H1 (cell line): ENCODE data around the gene NRXN3. TPM values are rescaled to one million over a fixed set of nuclear protein-coding genes. Genes with fewer than 3 reads are reported as not detected.

ENCODE experiments used
- CTCF ChIA-PET: fragments of 300-600 bp; sonication (Branson Sonifier 250); formaldehyde crosslinking; loops from one replicate; lab custom pipeline; 2021; ENCODE audit not compliant: partially characterized antibody; lab: Charles Lee
- POLR2A ChIA-PET: fragments of 300-600 bp; sonication (Branson Sonifier 250); formaldehyde crosslinking; loops from one replicate; lab custom pipeline; 2021; ENCODE audit warnings: inconsistent platforms; ENCODE audit not compliant: partially characterized antibody; lab: Charles Lee
- DNase-seq, 2 experiments: peaks; one replicate each; pipeline versions ENCODE4 v3.0.0 to v3.0.0-alpha.2; 2010 to 2022; ENCODE audit warnings: low spot score in 2 of 2, low read depth in 1 of 2, mixed read lengths in 1 of 2
- FAIRE-seq: peaks from 2 replicates; lab custom pipeline; 2011; peaks lifted over from hg19 to GRCh38; lab: Jason Lieb, UNC
- H2AFZ ChIP-seq: 2 replicates; pipeline ENCODE4 v1.8.1; 2012; ENCODE audit warnings: low read length, inconsistent platforms
- H2AK5ac ChIP-seq: 2 replicates; pipeline ENCODE4 v1.6.1; 2013; ENCODE audit warnings: low read depth, low read length
- H2BK120ac ChIP-seq: replicated peaks from 2 replicates; pipeline ENCODE3; 2013; ENCODE audit warnings: low read depth, low read length, inconsistent platforms
- H2BK12ac ChIP-seq: 2 replicates; pipeline ENCODE4 v1.6.1; 2013; ENCODE audit warnings: low read depth, low read length
- H2BK15ac ChIP-seq: 2 replicates; pipeline ENCODE4 v1.6.1; 2013; ENCODE audit warnings: low read length
- H2BK20ac ChIP-seq: 2 replicates; pipeline ENCODE4 v1.6.1; 2013; ENCODE audit warnings: low read length
- H2BK5ac ChIP-seq: 2 replicates; pipeline ENCODE4 v1.6.1; 2013; ENCODE audit warnings: low read depth, low read length
- H3K14ac ChIP-seq: 2 replicates; pipeline ENCODE4 v1.6.1; 2013; ENCODE audit warnings: inconsistent platforms; ENCODE audit not compliant: insufficient read length
- H3K18ac ChIP-seq: 2 replicates; pipeline ENCODE4 v1.6.1; 2013; ENCODE audit warnings: low read length; ENCODE audit errors: extremely low read depth
- H3K23ac ChIP-seq: 2 replicates; pipeline ENCODE4 v1.6.1; 2013; ENCODE audit warnings: inconsistent platforms; ENCODE audit not compliant: insufficient read length
- H3K23me2 ChIP-seq: 2 replicates; pipeline ENCODE4 v1.6.1; 2013; ENCODE audit warnings: low read depth, low read length
- H3K27ac ChIP-seq: 2 replicates; pipeline ENCODE4 v1.6.1; 2011; ENCODE audit warnings: low read depth, low read length, inconsistent platforms
- H3K27me3 ChIP-seq, 4 experiments: replicated peaks in 1 of 4; 1 replicate in 1 of 4; 2 replicates in 3 of 4; pipeline versions ENCODE4 v1.6.1 to v1.8.1; 2011 to 2013; ENCODE audit warnings: low read length in 3 of 4, mild to moderate bottlenecking in 3 of 4, inconsistent platforms in 2 of 4, mixed read lengths in 2 of 4, moderate library complexity in 1 of 4; ENCODE audit not compliant: control insufficient read depth in 3 of 4, insufficient read depth in 3 of 4; ENCODE audit errors: extremely low read depth in 1 of 4
- H3K36me3 ChIP-seq, 4 experiments: 2 replicates each; pipeline versions ENCODE4 v1.6.1 to v1.8.1; 2011 to 2013; ENCODE audit warnings: mild to moderate bottlenecking in 4 of 4, low read length in 3 of 4, moderate library complexity in 2 of 4, control low read depth in 1 of 4, inconsistent platforms in 1 of 4; ENCODE audit not compliant: insufficient read depth in 4 of 4, control insufficient read depth in 2 of 4
- H3K4ac ChIP-seq: replicated peaks from 2 replicates; pipeline ENCODE3; 2013; ENCODE audit warnings: low read length, low read depth, mixed read lengths, inconsistent platforms; ENCODE audit not compliant: insufficient read length
- H3K4me1 ChIP-seq, 4 experiments: replicated peaks in 1 of 4; 1 replicate in 1 of 4; 2 replicates in 3 of 4; pipeline versions ENCODE4 v1.6.1 to v1.8.1; 2011 to 2013; ENCODE audit warnings: low read length in 3 of 4, inconsistent platforms in 2 of 4, mixed read lengths in 1 of 4; ENCODE audit not compliant: insufficient read depth in 4 of 4, control insufficient read depth in 3 of 4
- H3K4me2 ChIP-seq, 2 experiments: 2 replicates each; pipeline versions ENCODE4 v1.6.1 to v1.8.1; 2011 to 2013; ENCODE audit warnings: low read depth in 2 of 2, low read length in 2 of 2, control low read depth in 1 of 2, inconsistent platforms in 1 of 2, mild to moderate bottlenecking in 1 of 2; ENCODE audit not compliant: insufficient read depth in 1 of 2
- H3K4me3 ChIP-seq, 4 experiments: fragments of 200-600, 300-600 bp in 1 of 4; sonication (generic), shearing (Covaris generic), sonication (Bioruptor Twin) in 1 of 4; 2 replicates each; pipeline versions ENCODE4 v1.5.1 to v1.8.1; 2011 to 2016; ENCODE audit warnings: low read length in 4 of 4, low read depth in 3 of 4, control low read depth in 2 of 4, inconsistent platforms in 2 of 4, mild to moderate bottlenecking in 2 of 4, mixed read lengths in 1 of 4, moderate library complexity in 1 of 4; ENCODE audit not compliant: insufficient read depth in 2 of 4; ENCODE audit errors: extremely low read depth in 1 of 4
- H3K56ac ChIP-seq: replicated peaks from 2 replicates; pipeline ENCODE3; 2013; ENCODE audit warnings: low read depth, mild to moderate bottlenecking, mixed read lengths, low read length, inconsistent platforms; ENCODE audit not compliant: insufficient read length
- H3K79me1 ChIP-seq: 2 replicates; pipeline ENCODE4 v1.6.1; 2013; ENCODE audit warnings: low read depth, low read length, control low read depth
- H3K79me2 ChIP-seq, 2 experiments: 2 replicates each; pipeline versions ENCODE4 v1.6.1 to v1.8.1; 2012 to 2013; ENCODE audit warnings: low read length in 2 of 2, mild to moderate bottlenecking in 2 of 2, inconsistent platforms in 1 of 2; ENCODE audit not compliant: insufficient read depth in 2 of 2, control insufficient read depth in 1 of 2
- H3K9ac ChIP-seq, 4 experiments: replicated peaks in 1 of 4; 1 replicate in 1 of 4; 2 replicates in 3 of 4; pipeline versions ENCODE4 v1.6.1 to v1.8.1; 2011 to 2013; ENCODE audit warnings: low read depth in 3 of 4, low read length in 3 of 4, control low read depth in 2 of 4, mild to moderate bottlenecking in 2 of 4, moderate library complexity in 2 of 4, inconsistent platforms in 1 of 4; ENCODE audit errors: extremely low read depth in 1 of 4
- H3K9me3 ChIP-seq, 2 experiments: 2 replicates each; pipeline versions ENCODE4 v1.6.1 to v1.8.1; 2012 to 2013; ENCODE audit warnings: mild to moderate bottlenecking in 2 of 2, moderate library complexity in 2 of 2, control low read depth in 1 of 2, inconsistent platforms in 1 of 2, low read depth in 1 of 2, low read length in 1 of 2, mixed read lengths in 1 of 2; ENCODE audit not compliant: insufficient read depth in 2 of 2
- H4K20me1 ChIP-seq, 2 experiments: replicated peaks in 1 of 2; 2 replicates each; pipeline versions ENCODE3 to v1.8.1; 2011 to 2013; ENCODE audit warnings: inconsistent platforms in 2 of 2, low read length in 2 of 2, mild to moderate bottlenecking in 1 of 2; ENCODE audit not compliant: insufficient read depth in 2 of 2, control insufficient read depth in 1 of 2
- H4K5ac ChIP-seq: 2 replicates; pipeline ENCODE4 v1.6.1; 2013; ENCODE audit warnings: low read length, low read depth, mixed read lengths, inconsistent platforms; ENCODE audit not compliant: insufficient read length
- H4K8ac ChIP-seq: 2 replicates; pipeline ENCODE4 v1.8.0; 2013; ENCODE audit warnings: mild to moderate bottlenecking, moderate library complexity, low read length, inconsistent platforms; ENCODE audit not compliant: insufficient read depth; ENCODE audit errors: extremely low read depth
- H4K91ac ChIP-seq: replicated peaks from 2 replicates; pipeline ENCODE3; 2013; ENCODE audit warnings: low read length, mixed read lengths, inconsistent platforms; ENCODE audit not compliant: insufficient read length
- CTCF ChIP-seq, 3 experiments: IDR thresholded peaks; 1 replicate in 2 of 3; 2 replicates in 1 of 3; pipeline versions ENCODE4 v1.5.1 to v1.6.1; 2011; ENCODE audit warnings: low read length in 3 of 3, mild to moderate bottlenecking in 3 of 3, inconsistent platforms in 2 of 3, low read depth in 1 of 3, moderate library complexity in 1 of 3; ENCODE audit not compliant: insufficient read depth in 1 of 3; ENCODE audit errors: control extremely low read depth in 1 of 3
- E2F6 ChIP-seq: IDR thresholded peaks from 2 replicates; pipeline ENCODE4 v1.6.1; 2012; ENCODE audit warnings: inconsistent platforms
- HDAC2 ChIP-seq, 2 experiments: fragments of 300-600 bp in 1 of 2; sonication (generic) in 1 of 2; IDR thresholded peaks; 2 replicates each; pipeline ENCODE4 v1.6.1; 2011 to 2012; ENCODE audit warnings: low read depth in 2 of 2, low read length in 2 of 2, mild to moderate bottlenecking in 2 of 2, moderate library complexity in 2 of 2, borderline replicate concordance in 1 of 2, inconsistent platforms in 1 of 2
- JUND ChIP-seq: IDR thresholded peaks from 2 replicates; pipeline ENCODE4 v1.6.1; 2011; ENCODE audit warnings: mild to moderate bottlenecking, improper control_type of control experiment, low read length
- NANOG ChIP-seq: IDR thresholded peaks from 2 replicates; pipeline ENCODE4 v1.6.1; 2011; ENCODE audit warnings: low read length, low read depth, mild to moderate bottlenecking, inconsistent platforms; ENCODE audit not compliant: insufficient read depth, poor library complexity, severe bottlenecking
- SIN3A ChIP-seq, 2 experiments: IDR thresholded peaks in 1 of 2; conservative IDR thresholded peaks in 1 of 2; 2 replicates each; pipeline ENCODE4 v1.6.1; 2011 to 2012; ENCODE audit warnings: low read length in 2 of 2, improper control_type of control experiment in 1 of 2, low read depth in 1 of 2, mild to moderate bottlenecking in 1 of 2
- SIX5 ChIP-seq: IDR thresholded peaks from 2 replicates; pipeline ENCODE4 v1.6.1; 2011; ENCODE audit warnings: mild to moderate bottlenecking, low read depth, low read length
- SRF ChIP-seq: IDR thresholded peaks from 2 replicates; pipeline ENCODE4 v1.6.1; 2011; ENCODE audit warnings: mild to moderate bottlenecking, low read depth, low read length, moderate library complexity
- WGBS, 2 experiments: shearing (Covaris generic) in 1 of 2; methylation state at CpG; one replicate each; pipeline versions ENCODE4 v1.1.6 to v1.1.7; 2013 to 2015; ENCODE audit warnings: low lambda C conversion rate in 2 of 2, mixed read lengths in 2 of 2, inconsistent platforms in 1 of 2, low coverage in 1 of 2, missing lambda C conversion rate in 1 of 2; ENCODE audit not compliant: insufficient replicate concordance in 2 of 2, insufficient coverage in 1 of 2, insufficient read length in 1 of 2; ENCODE audit errors: extremely low coverage in 1 of 2, missing lambda C conversion rate in 1 of 2; 5-methylcytosine and 5-hydroxymethylcytosine counted together
- polyA plus RNA-seq, 7 experiments: library from polyadenylated mRNA; depleted of rRNA in 3 of 7; stranded (reverse) in 5 of 7; unstranded in 2 of 7; fragments of >200 nt in 5 of 7; fragments of 200-250 nt in 2 of 7; gene quantifications; 1 replicate in 5 of 7; 2 replicates in 1 of 7; 4 replicates in 1 of 7; pipeline versions ENCODE4 v1.2.1 to v1.2.3, GENCODE V29; 2011 to 2013; ENCODE audit warnings: missing spikeins in 2 of 7, mixed read lengths in 2 of 7
- total RNA-seq: library from RNA; stranded (reverse); fragmentation: NEBNext Ultra II Directional; extraction: Animal tissue kit (Norgen Biotek cat#: 25700); gene quantifications from 2 replicates; pipeline ENCODE4 v1.2.1, GENCODE V29; 2021

The NRXN3 gene
- total and polyA plus RNA-seq, 2 of the 8 experiments (the other 6 are each of a cell fraction or from before 2014, with no cell fraction given), result 2.6 to 4.1 TPM

GRCh38 chr14:78588906-78589305 is 418.7 kb downstream of the NRXN3 start:
- DNase-seq, result no peak
- H4K5ac ChIP-seq, result no peak overlapping the region
- H3K4me2 ChIP-seq, result no peak overlapping the region
- H2BK15ac ChIP-seq, result no peak overlapping the region
- no peak overlapping the region for H3K27ac ChIP-seq
- H3K23me2 ChIP-seq, result no peaks in the 10 kb centered on the region
- no peaks in the 10 kb centered on the region for H3K4me1 ChIP-seq
- no peaks in the 10 kb centered on the region for H3K36me3 ChIP-seq
- H3K79me2 ChIP-seq, result no peaks in the 10 kb centered on the region
- WGBS, 2 experiments, result 91% methylated on average over 3 of the region's 3 CpGs; no CpG with 5 or more reads in 1 of the 2 experiments
- no peak overlapping the region for H3K4me3 ChIP-seq
- H2AK5ac ChIP-seq, result no peak overlapping the region
- no peak overlapping the region for H2BK5ac ChIP-seq
- H2BK20ac ChIP-seq, result no peak overlapping the region
- FAIRE-seq, result no peak
- H3K9me3 ChIP-seq, result no peaks in the 10 kb centered on the region
- POLR2A ChIA-PET, result no interaction called here
- CTCF ChIA-PET, result interaction anchor here (1.0 to 1.4 kb wide), 2 partner anchors 9 to 12 kb away, joined by 3 to 4 read pairs; no protein-coding TSS in a partner anchor
- H3K4ac ChIP-seq, result no peak overlapping the region
- H3K18ac ChIP-seq, result no peak overlapping the region
- no peak overlapping the region for H4K8ac ChIP-seq
- H3K9ac ChIP-seq, result no peak overlapping the region
- H4K20me1 ChIP-seq, result no peaks in the 10 kb centered on the region
- no peak overlapping the region for H2BK12ac ChIP-seq
- no peak overlapping the region for H3K56ac ChIP-seq
- no peak overlapping the region for H4K91ac ChIP-seq
- no peak overlapping the region for H2AFZ ChIP-seq
- H3K23ac ChIP-seq, result no peak overlapping the region
- H2BK120ac ChIP-seq, result no peak overlapping the region
- H3K79me1 ChIP-seq, result no peaks in the 10 kb centered on the region
- H3K27me3 ChIP-seq, result no peaks in the 10 kb centered on the region
- H3K14ac ChIP-seq, result no peak overlapping the region
- TF ChIP-seq NANOG (no peak), JUND (no peak), SRF (no peak), CTCF (IDR thresholded peaks at IDR 0.05; ENCODE audit: control extremely low read depth in 1 of 3, insufficient read depth in 1 of 3, low read depth in 1 of 3, low read length in 3 of 3) (no peak), SIN3A (conservative IDR thresholded peaks at IDR 0.05 in 1 of 2, IDR thresholded peaks at IDR 0.05 in 1 of 2; ENCODE audit: low read depth in 1 of 2, low read length in 2 of 2) (no peak), E2F6 (no peak), HDAC2 (IDR thresholded peaks at IDR 0.05; ENCODE audit: borderline replicate concordance in 1 of 2, low read depth in 2 of 2, low read length in 2 of 2) (no peak), SIX5 (no peak)
